CD14-positive monocyte (primary cell): ENCODE measurements around the gene TMEM150C. TPM values are rescaled to one million over a fixed set of nuclear protein-coding genes. Genes with fewer than 3 reads are reported as not detected.

Experiments
- DNase-seq, 3 donors: peaks; one replicate each; pipeline ENCODE4 v3.0.0-alpha.2; 2011 to 2022
- H2AFZ ChIP-seq: 2 replicates; pipeline ENCODE4 v1.6.0; 2012; ENCODE audit warnings: mild to moderate bottlenecking, low read depth, low read length, inconsistent platforms; ENCODE audit not compliant: insufficient read depth, poor library complexity, severe bottlenecking
- H3K27ac ChIP-seq, 2 donors: 1 replicate in 1 of 2; 2 replicates in 1 of 2; pipeline ENCODE4 v1.5.1; 2012 to 2013; ENCODE audit warnings: low read length in 2 of 2, control low read depth in 1 of 2, inconsistent platforms in 1 of 2, low read depth in 1 of 2, mild to moderate bottlenecking in 1 of 2
- H3K27me3 ChIP-seq, 2 donors: one replicate each; pipeline versions ENCODE4 v1.6.0 to v1.6.1; 2011 to 2013; ENCODE audit warnings: low read length in 2 of 2; ENCODE audit not compliant: control insufficient read depth in 2 of 2, insufficient read depth in 2 of 2
- H3K36me3 ChIP-seq, 2 donors: replicated peaks in 1 of 2; 1 replicate in 1 of 2; 2 replicates in 1 of 2; pipeline versions ENCODE4 v1.5.1 to v1.6.1; 2012 to 2013; ENCODE audit warnings: low read length in 2 of 2, control low read depth in 1 of 2, inconsistent platforms in 1 of 2, mild to moderate bottlenecking in 1 of 2; ENCODE audit not compliant: insufficient read depth in 2 of 2, control insufficient read depth in 1 of 2
- H3K4me1 ChIP-seq, 2 donors: 1 replicate in 1 of 2; 2 replicates in 1 of 2; pipeline versions ENCODE4 v1.5.1 to v1.6.1; 2012 to 2013; ENCODE audit warnings: low read length in 2 of 2, control low read depth in 1 of 2, inconsistent platforms in 1 of 2, mild to moderate bottlenecking in 1 of 2, moderate library complexity in 1 of 2; ENCODE audit not compliant: insufficient read depth in 2 of 2, control insufficient read depth in 1 of 2
- H3K4me2 ChIP-seq: replicated peaks from 2 replicates; pipeline ENCODE3; 2012; ENCODE audit warnings: low read length, moderate library complexity, mild to moderate bottlenecking; ENCODE audit not compliant: poor library complexity, severe bottlenecking; ENCODE audit errors: extremely low read depth
- H3K4me3 ChIP-seq, 3 experiments: fragments of 200-600 bp in 1 of 3; sonication (generic) in 1 of 3; replicated peaks in 1 of 3; 1 replicate in 2 of 3; 2 replicates in 1 of 3; pipeline ENCODE4 v1.5.1; 2011 to 2013; ENCODE audit warnings: low read length in 3 of 3, mild to moderate bottlenecking in 3 of 3, control low read depth in 2 of 3, low read depth in 2 of 3, inconsistent platforms in 1 of 3, moderate library complexity in 1 of 3
- H3K79me2 ChIP-seq: 2 replicates; pipeline ENCODE4 v1.6.0; 2012; ENCODE audit warnings: mild to moderate bottlenecking, control low read depth, inconsistent platforms, low read length, moderate library complexity; ENCODE audit not compliant: insufficient read depth
- H3K9ac ChIP-seq: 2 replicates; pipeline ENCODE4 v1.6.0; 2017; ENCODE audit warnings: low read length, mild to moderate bottlenecking; ENCODE audit not compliant: insufficient read depth, poor library complexity, severe bottlenecking
- H3K9me3 ChIP-seq, 2 donors: replicated peaks in 1 of 2; 1 replicate in 1 of 2; 2 replicates in 1 of 2; pipeline versions ENCODE4 v1.5.1 to v1.6.1; 2012 to 2013; ENCODE audit warnings: low read length in 2 of 2, control low read depth in 1 of 2; ENCODE audit not compliant: control insufficient read depth in 1 of 2, insufficient read depth in 1 of 2
- H4K20me1 ChIP-seq: 2 replicates; pipeline ENCODE4 v1.6.0; 2012; ENCODE audit warnings: mild to moderate bottlenecking, low read length, control low read depth, moderate library complexity; ENCODE audit not compliant: insufficient read depth
- H3K27ac Mint-ChIP-seq, 7 donors: one replicate each; pipeline ENCODE4 v1.8.0; 2020; ENCODE audit warnings: mild to moderate bottlenecking in 7 of 7, mixed read lengths in 7 of 7, moderate library complexity in 6 of 7, inconsistent platforms in 2 of 7
- H3K27me3 Mint-ChIP-seq, 3 donors: one replicate each; pipeline ENCODE4 v1.8.0; 2021 to 2022; ENCODE audit warnings: low read depth in 3 of 3, mild to moderate bottlenecking in 3 of 3, mixed read lengths in 3 of 3, moderate library complexity in 3 of 3, inconsistent platforms in 1 of 3
- H3K36me3 Mint-ChIP-seq, 2 donors: one replicate each; pipeline ENCODE4 v1.8.0; 2020; ENCODE audit warnings: mixed read lengths in 2 of 2, inconsistent platforms in 1 of 2, mild to moderate bottlenecking in 1 of 2
- H3K4me1 Mint-ChIP-seq: one replicate; pipeline ENCODE4 v1.8.0; 2020; ENCODE audit warnings: mild to moderate bottlenecking, mixed read lengths
- H3K4me3 Mint-ChIP-seq, 2 donors: one replicate each; pipeline ENCODE4 v1.8.0; 2020; ENCODE audit warnings: mild to moderate bottlenecking in 2 of 2, mixed read lengths in 2 of 2, moderate library complexity in 1 of 2
- H3K9me3 Mint-ChIP-seq, 7 donors: one replicate each; pipeline ENCODE4 v1.8.0; 2020 to 2022; ENCODE audit warnings: mixed read lengths in 7 of 7, mild to moderate bottlenecking in 6 of 7, moderate library complexity in 6 of 7, inconsistent platforms in 2 of 7
- CTCF ChIP-seq: fragments of 200-600 bp; IDR thresholded peaks from one replicate; pipeline ENCODE4 v1.8.0; 2022; ENCODE audit warnings: antibody characterized with exemption, mild to moderate bottlenecking
- WGBS: methylation state at CpG from one replicate; pipeline ENCODE4 v1.1.5; 2013; ENCODE audit warnings: missing lambda C conversion rate; ENCODE audit not compliant: insufficient coverage; 5-methylcytosine and 5-hydroxymethylcytosine counted together
- intact Hi-C, 2 donors: fragments of 100-400 bp; cut with micrococcal nuclease; formaldehyde crosslinking; loops; one replicate each; pipeline versions ENCODE4 v1.15.0 to v1.15.1; 2023
- polyA plus RNA-seq, 3 donors: library from polyadenylated mRNA; depleted of rRNA in 1 of 3; unstranded in 2 of 3; stranded (reverse) in 1 of 3; fragments of 300-500 nt in 2 of 3; fragments of >200 nt in 1 of 3; fragmentation: Illumina TruSeq in 2 of 3; gene quantifications; 1 replicate in 2 of 3; 2 replicates in 1 of 3; pipeline ENCODE4 v1.2.3, GENCODE V29; 2012 to 2021

TMEM150C gene
- polyA plus RNA-seq, 3 donors: not detected

GRCh38 chr4:82522472-82522871 lies 39.3 kb downstream of the TMEM150C start:
- no peaks in the 10 kb centered on the region for H4K20me1 ChIP-seq
- Mint-ChIP-seq H3K27ac (no peak overlapping the region), H3K4me3 (no peak overlapping the region), H3K9me3 (no peaks in the 10 kb centered on the region), H3K4me1 (no peaks in the 10 kb centered on the region), H3K27me3 (peaks cover 0 to 2% (median under 1%) of the 10 kb centered on the region in 3 donors), H3K36me3 (no peaks in the 10 kb centered on the region)
- TF ChIP-seq CTCF: no peak
- intact Hi-C loops: no loop called here
- no peak overlapping the region for H2AFZ ChIP-seq
- H3K27ac ChIP-seq: no peak overlapping the region
- no peaks in the 10 kb centered on the region for H3K27me3 ChIP-seq
- H3K4me1 ChIP-seq: no peaks in the 10 kb centered on the region
- no peaks in the 10 kb centered on the region for H3K36me3 ChIP-seq
- 94% methylated on average over 2 of the region's 4 CpGs for WGBS
- no peak for DNase-seq
- no peaks in the 10 kb centered on the region for H3K79me2 ChIP-seq
- H3K4me2 ChIP-seq: no peak overlapping the region
- no peak overlapping the region for H3K9ac ChIP-seq
- no peak overlapping the region for H3K4me3 ChIP-seq
- H3K9me3 ChIP-seq: no peaks in the 10 kb centered on the region

GRCh38 chr4:82521283-82521682 lies 40.5 kb downstream of the TMEM150C start:
- Mint-ChIP-seq H3K9me3 (no peaks in the 10 kb centered on the region), H3K4me3 (no peak overlapping the region), H3K36me3 (no peaks in the 10 kb centered on the region), H3K4me1 (no peaks in the 10 kb centered on the region), H3K27me3 (peaks cover 0 to 2% (median 2%) of the 10 kb centered on the region in 3 donors), H3K27ac (no peak overlapping the region)
- no peaks in the 10 kb centered on the region for H3K36me3 ChIP-seq
- no peak for TF ChIP-seq CTCF
- no peaks in the 10 kb centered on the region for H4K20me1 ChIP-seq
- no peaks in the 10 kb centered on the region for H3K9me3 ChIP-seq
- no peak overlapping the region for H3K27ac ChIP-seq
- no peaks in the 10 kb centered on the region for H3K4me1 ChIP-seq
- H3K27me3 ChIP-seq: no peaks in the 10 kb centered on the region
- DNase-seq: no peak
- no peak overlapping the region for H2AFZ ChIP-seq
- intact Hi-C loops: no loop called here
- no CpG with 5 or more reads among the region's 2 CpGs for WGBS
- H3K79me2 ChIP-seq: no peaks in the 10 kb centered on the region
- H3K4me2 ChIP-seq: no peak overlapping the region
- no peak overlapping the region for H3K4me3 ChIP-seq
- no peak overlapping the region for H3K9ac ChIP-seq
